ENCODE data around the gene HTD2.
"Not testable (repeated sequence)": the region's sequence is repeated elsewhere in the genome, so short reads cannot be mapped to it uniquely, and the experiment has no call there.

Gene HTD2

GRCh38 chr3:58334506-58334884 is 28.2 kb downstream of the HTD2 start:
- TF ChIP-seq CTCF (IDR thresholded peaks at IDR 0.05; ENCODE audit: low read depth, low read length) = no peak
- peak overlapping the region; percentile 74 for H3K4me3 ChIP-seq (ENCODE audit: low read depth, low read length)

DNA sequence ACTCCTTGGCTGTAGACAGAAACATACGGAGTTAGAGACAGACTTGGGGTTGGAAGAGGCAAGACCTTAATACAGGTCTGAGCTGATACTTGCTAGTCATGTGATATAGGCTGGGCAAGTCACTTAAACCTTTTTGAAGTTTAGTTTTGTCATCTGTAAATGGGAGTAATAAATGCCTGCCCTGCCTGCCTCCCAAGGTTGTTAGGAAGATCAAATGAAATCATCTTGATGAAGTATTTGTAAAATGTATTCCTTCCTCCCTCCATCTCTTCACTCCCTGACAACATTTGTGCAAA is 29.3 kb downstream of the HTD2 start:
- TF ChIP-seq CTCF (IDR thresholded peaks at IDR 0.05; ENCODE audit: low read depth, low read length) = no peak
- H3K4me3 ChIP-seq (ENCODE audit: low read depth, low read length) = peak overlapping the region; percentile 74

DNA sequence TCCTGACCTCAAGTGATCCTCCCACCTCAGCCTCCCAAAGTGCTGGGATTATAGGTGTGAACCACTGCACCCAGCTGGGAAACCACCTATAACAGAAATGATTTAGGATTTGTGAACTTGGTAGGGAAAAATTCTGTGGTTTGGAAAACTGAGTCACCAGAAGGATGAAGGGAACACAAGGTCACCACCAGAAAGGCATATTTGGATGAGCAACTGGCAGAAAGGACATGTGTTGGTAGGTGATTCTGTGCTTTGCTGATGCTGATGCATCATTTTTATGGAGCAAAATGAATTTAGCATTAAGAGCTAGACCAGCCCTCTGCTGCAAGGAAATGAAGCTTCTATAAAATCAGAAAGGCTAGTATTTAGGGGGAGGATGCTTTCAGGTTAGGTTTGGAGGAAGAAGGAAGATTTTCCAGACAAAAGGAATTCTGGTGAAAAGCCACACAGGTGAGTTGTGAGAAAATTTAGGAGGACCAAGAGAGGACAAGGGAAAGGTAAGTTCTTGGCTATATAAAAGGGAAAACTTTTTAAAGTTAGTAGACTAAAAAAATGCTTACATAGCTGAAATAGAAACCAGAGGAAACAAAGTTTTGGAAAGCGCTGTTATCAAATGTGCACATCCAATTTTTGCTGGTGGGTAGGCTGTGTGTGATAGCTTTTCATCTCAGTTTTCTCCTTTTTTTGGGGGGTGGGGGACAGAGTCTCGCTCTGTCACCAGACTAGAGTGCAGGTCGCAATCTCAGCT is 30.0 kb downstream of the HTD2 start:
- no peak overlapping the region; the same call in 1 of the 2 replicates for H3K4me3 ChIP-seq (ENCODE audit: low read depth, low read length)
- TF ChIP-seq CTCF (IDR thresholded peaks at IDR 0.05; ENCODE audit: low read depth, low read length) = no peak

GRCh38 chr3:58337190-58337589 is 30.9 kb downstream of the HTD2 start:
- no peak for TF ChIP-seq CTCF (IDR thresholded peaks at IDR 0.05; ENCODE audit: low read depth, low read length)

DNA sequence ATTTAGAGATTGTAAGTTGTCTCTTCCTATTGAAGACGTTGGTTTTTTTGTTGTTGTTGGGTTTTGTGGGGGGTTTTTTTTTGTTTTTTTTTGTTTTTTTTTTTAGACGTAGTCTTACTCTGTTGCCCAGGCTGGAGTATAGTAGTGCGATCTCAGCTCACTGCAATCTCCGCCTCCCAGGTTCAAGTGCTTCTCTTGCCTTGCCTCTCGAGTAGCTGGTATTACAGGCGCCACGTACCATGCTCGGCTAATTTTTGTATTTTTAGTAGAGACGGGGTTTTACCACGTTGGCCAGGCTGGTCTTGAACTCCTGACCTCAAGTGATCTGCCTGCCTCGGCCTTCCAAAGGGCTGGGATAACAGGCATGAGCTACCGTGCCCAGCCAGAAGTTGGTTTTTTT is 32.8 kb downstream of the HTD2 start:
- not testable (repeated sequence) for H3K4me3 ChIP-seq (ENCODE audit: low read depth, low read length)

More at GRCh38 chr3:58337190-58337589, 30.9 kb downstream of the HTD2 start:
- H3K4me3 ChIP-seq (ENCODE audit: low read depth, low read length) = no peak overlapping the region

DNA sequence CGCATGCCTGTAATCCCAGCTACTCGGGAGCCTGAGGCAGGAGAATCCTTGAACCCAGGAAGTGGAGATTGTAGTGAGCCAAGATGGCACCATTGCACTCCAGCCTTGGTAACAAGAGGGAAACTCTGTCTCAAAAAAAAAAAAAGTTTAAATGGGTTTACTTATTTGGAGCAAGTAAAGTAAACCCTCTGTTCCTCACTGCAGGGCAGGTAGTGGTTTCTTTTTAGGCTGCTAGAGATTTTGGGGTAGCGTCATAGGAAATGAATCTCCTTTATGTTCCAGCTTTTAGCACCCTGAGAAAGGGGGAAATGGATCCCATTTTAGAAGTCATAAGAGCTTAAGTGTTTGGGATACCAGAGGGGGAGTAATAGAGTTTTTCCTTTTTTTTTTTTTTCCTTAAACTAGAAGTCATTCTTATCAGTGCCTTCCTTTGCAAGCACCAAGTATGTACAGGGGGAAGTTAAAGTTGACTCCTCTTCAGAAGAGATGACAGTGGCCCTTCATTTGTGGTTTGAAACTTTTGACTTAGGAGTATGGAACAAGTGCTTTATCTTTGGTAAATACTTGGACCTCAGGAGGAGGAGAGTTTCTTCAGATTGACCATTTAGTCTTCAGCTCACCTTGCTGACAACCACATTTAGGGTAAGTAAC is 34.4 kb downstream of the HTD2 start:
- TF ChIP-seq CTCF (IDR thresholded peaks at IDR 0.05; ENCODE audit: low read depth, low read length) = no peak
- no peak overlapping the region for H3K4me3 ChIP-seq (ENCODE audit: low read depth, low read length)

- no peak overlapping the region for H3K4me3 ChIP-seq (ENCODE audit: low read depth, low read length)
- TF ChIP-seq CTCF (IDR thresholded peaks at IDR 0.05; ENCODE audit: low read depth, low read length) = no peak
Measured at GRCh38 chr3:58341376-58341775, 35.1 kb downstream of the HTD2 start.

GRCh38 chr3:58342676-58343075 is 36.4 kb downstream of the HTD2 start:
- no peak for TF ChIP-seq CTCF (IDR thresholded peaks at IDR 0.05; ENCODE audit: low read depth, low read length)
- H3K4me3 ChIP-seq (ENCODE audit: low read depth, low read length) = no peak overlapping the region
